22Rv1 (cell line): ENCODE measurements around the gene LCLAT1.

Experiments
- CTCF ChIP-seq: fragments of 450-650 bp; IDR thresholded peaks from 2 replicates; pipeline ENCODE4 v1.5.1; 2017; ENCODE audit warnings: mild to moderate bottlenecking
- ZFX ChIP-seq: fragments of 450-650 bp; IDR thresholded peaks from 2 replicates; pipeline ENCODE4 v1.6.1; 2017; ENCODE audit warnings: antibody characterized with exemption, borderline replicate concordance

GRCh38 chr2:30569946-30570345 is 122.9 kb downstream of the LCLAT1 start:
- TF ChIP-seq CTCF (no peak), ZFX (no peak)
